Measurements from ENCODE around the gene SLC30A1. TPM values are rescaled to one million over a fixed set of nuclear protein-coding genes. Genes with fewer than 3 reads are reported as not detected.
"Not testable (repeated sequence)": the region's sequence is repeated elsewhere in the genome, so short reads cannot be mapped to it uniquely, and the experiment has no call there.

The SLC30A1 gene
- total and polyA plus RNA-seq, 9 donors: 7.4 to 23.4 (median 18.9) TPM

DNA sequence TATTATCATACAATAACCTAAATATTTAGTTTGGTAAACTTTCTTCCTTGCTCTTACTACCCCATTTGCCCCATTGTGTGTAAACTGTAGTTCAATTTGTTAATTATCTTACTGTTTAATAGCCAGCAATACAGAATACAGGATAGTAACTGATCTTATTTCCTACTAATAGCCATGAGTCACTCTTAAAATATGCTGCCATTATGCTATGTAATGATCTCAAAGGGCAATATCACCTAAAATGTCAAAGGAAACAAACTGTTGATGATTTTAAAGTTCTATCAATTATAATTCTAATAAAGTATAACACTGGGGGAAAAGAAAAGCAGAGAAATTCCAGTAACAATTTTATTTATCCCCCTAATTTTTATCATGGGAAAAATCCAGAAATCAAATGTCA is 4.3 kb downstream of the SLC30A1 start:
- H3K4me1 ChIP-seq (ENCODE audit: insufficient read depth): peaks cover 2% of the 10 kb centered on the region
- no peak for DNase-seq
- no peak for TF ChIP-seq CTCF (IDR thresholded peaks at IDR 0.05)
- no peak for TF ChIP-seq EP300 (IDR thresholded peaks at IDR 0.05)
- no peak for TF ChIP-seq POLR2A (IDR thresholded peaks at IDR 0.05)
- intact Hi-C loops (cut with DNase I): loop anchor here in 3 of 4 donors (5.0 kb wide), 3 partner anchors 73 to 83 kb away; no protein-coding TSS in a partner anchor
- no peaks in the 10 kb centered on the region for H3K27me3 ChIP-seq
- no peaks in the 10 kb centered on the region for H3K36me3 ChIP-seq
- H3K4me3 ChIP-seq: no peak overlapping the region
- H3K9me3 ChIP-seq: no peaks in the 10 kb centered on the region
- H3K27ac ChIP-seq: no peak overlapping the region

DNA sequence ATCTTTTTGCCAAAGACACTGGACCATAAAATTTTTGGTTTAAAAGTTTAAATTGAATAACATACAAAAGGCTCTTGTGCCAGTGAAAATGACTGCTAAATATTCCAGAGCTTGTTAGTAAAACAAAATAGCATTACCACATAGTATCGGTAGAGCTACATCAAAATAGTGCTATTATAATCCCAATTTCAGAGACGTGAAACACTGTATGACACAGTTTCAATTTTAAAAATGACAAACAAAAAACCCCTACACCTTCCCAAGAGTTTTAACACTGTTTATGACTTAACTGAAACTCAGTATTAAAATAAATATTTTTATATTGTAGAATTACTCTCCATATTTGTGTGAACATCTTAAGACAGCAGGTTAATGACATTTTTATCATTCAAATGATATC is 7.0 kb downstream of the SLC30A1 start:
- Histone ChIP-seq H3K36me3 (no peaks in the 10 kb centered on the region), H3K27me3 (no peaks in the 10 kb centered on the region), H3K4me1 (ENCODE audit: insufficient read depth) (peaks cover 2% of the 10 kb centered on the region), H3K9me3 (no peaks in the 10 kb centered on the region), H3K4me3 (no peak overlapping the region), H3K27ac (no peak overlapping the region)
- WGBS, 3 donors: 70 to 72% (median 71%) methylated on average over 2 of the region's 2 CpGs
- no peak for TF ChIP-seq CTCF (IDR thresholded peaks at IDR 0.05)
- TF ChIP-seq POLR2A (IDR thresholded peaks at IDR 0.05): no peak
- no peak for TF ChIP-seq EP300 (IDR thresholded peaks at IDR 0.05)
- intact Hi-C loops (cut with DNase I): no loop called here
- no peak for DNase-seq

- H3K27me3 ChIP-seq; intact Hi-C loops (cut with DNase I); H3K36me3 ChIP-seq; DNase-seq; H3K4me3 ChIP-seq; H3K27ac ChIP-seq; H3K9me3 ChIP-seq; H3K4me1 ChIP-seq (ENCODE audit: insufficient read depth): not testable (repeated sequence)
- WGBS, 3 donors: 63 to 67% (median 64%) methylated on average over 1 of the region's 1 CpG
Measured at GRCh38 chr1:211570378-211570777, 8.6 kb downstream of the SLC30A1 start.

- H3K27ac ChIP-seq: no peak overlapping the region
- intact Hi-C loops (cut with DNase I): no loop called here
- no peak for TF ChIP-seq EP300 (IDR thresholded peaks at IDR 0.05)
- no peak for TF ChIP-seq CTCF (IDR thresholded peaks at IDR 0.05)
- no peak for TF ChIP-seq POLR2A (IDR thresholded peaks at IDR 0.05)
- no peaks in the 10 kb centered on the region for H3K27me3 ChIP-seq
- no peaks in the 10 kb centered on the region for H3K9me3 ChIP-seq
- no peaks in the 10 kb centered on the region for H3K36me3 ChIP-seq
- H3K4me3 ChIP-seq: no peak overlapping the region
- DNase-seq: no peak
- no peaks in the 10 kb centered on the region for H3K4me1 ChIP-seq (ENCODE audit: insufficient read depth)
- 61 to 68% (median 64%) methylated on average over 5 of the region's 5 CpGs for WGBS, 3 donors
Measured at GRCh38 chr1:211566431-211567025, 12.4 kb downstream of the SLC30A1 start.

- H3K9me3 ChIP-seq: no peaks in the 10 kb centered on the region
- WGBS, 3 donors: 88 to 95% (median 91%) methylated on average over 3 of the region's 3 CpGs
- H3K36me3 ChIP-seq: no peaks in the 10 kb centered on the region
- TF ChIP-seq POLR2A (IDR thresholded peaks at IDR 0.05): no peak
- no peak for TF ChIP-seq CTCF (IDR thresholded peaks at IDR 0.05)
- no peaks in the 10 kb centered on the region for H3K4me1 ChIP-seq (ENCODE audit: insufficient read depth)
- intact Hi-C loops (cut with DNase I): no loop called here
- no peak overlapping the region for H3K4me3 ChIP-seq
- H3K27me3 ChIP-seq: no peaks in the 10 kb centered on the region
- no peak overlapping the region for H3K27ac ChIP-seq
- no peak for DNase-seq
Measured at GRCh38 chr1:211564084-211564483, 14.9 kb downstream of the SLC30A1 start.

Measured in ovary (tissue), 9 donors.